HG03175 (cell line): Measurements from ENCODE around the gene DOHH.

Experiments
- ATAC-seq: cut with Tn5 transposase; IDR thresholded peaks from one replicate; pipeline ENCODE4 v1.9.1; 2021; ENCODE audit warnings: mild to moderate bottlenecking, moderate library complexity; ENCODE audit not compliant: unreplicated experiment

The DOHH gene

DNA sequence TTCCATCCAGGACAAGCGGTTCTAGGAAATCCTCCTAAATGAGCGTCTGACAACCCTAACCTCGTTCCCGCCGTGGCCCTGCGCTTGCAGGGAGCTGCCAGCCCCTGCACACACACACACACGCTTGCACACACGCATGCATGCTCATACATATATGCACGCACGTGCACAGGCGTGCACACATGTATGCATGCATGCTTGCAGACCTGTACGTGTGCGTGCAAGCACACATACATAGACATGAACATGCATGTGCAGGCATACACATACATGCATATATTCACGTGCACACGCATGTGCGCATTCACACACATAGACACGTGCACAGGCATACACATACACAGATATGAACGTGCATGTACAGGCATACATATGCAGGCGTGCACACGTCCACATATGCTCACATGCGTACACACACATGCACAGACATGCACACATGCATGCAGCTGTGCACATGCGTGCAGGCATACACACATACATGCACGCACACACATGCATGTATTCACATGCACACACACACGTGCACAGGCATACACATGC, 55.7 kb downstream of the DOHH start:
- no peak for ATAC-seq

DNA sequence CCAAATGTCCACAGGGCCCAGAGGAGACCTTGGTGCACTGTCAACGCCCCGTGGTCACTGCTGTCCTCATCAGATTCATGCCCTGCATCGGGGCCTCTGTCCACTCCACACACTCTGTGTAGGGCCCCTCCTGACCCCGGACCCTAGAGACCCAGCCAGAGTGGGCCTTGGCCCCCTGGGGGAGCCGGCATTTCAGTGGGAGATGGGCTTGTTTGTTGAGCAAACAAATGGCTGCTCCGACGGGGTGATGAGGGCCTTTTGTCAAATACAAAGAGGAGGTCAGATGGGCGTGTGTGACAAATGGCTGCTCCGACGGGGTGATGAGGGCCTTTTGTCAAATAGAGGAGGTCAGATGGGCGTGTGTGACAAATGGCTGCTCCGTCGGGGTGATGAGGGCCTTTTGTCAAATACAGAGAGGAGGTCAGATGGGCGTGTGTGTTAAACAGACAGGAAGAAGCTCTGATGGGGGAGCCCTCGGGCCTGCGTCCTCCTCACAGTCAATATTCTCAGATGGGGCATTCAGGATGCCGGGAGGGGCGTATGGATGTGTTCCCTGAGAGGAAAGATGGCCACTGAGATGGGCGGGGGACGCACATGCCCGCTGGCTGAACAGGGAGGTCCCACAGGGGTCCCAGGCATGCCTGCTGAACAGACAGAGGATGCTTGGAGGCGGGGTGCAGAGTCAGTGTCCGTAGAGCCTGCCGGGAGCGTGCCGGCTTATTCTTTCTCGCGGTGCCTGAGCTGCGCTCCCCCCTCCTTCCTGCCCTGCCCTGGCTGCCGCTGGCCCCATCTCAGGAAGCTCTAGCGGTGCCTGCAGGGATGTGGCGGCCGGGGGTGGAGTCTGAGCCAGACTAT, 56.4 kb downstream of the DOHH start:
- ATAC-seq, result no peak

GRCh38 chr19:3442487-3443071, 57.9 kb downstream of the DOHH start:
- ATAC-seq, result no peak

- ATAC-seq, result no peak
Observed at GRCh38 chr19:3441986-3442329, 58.5 kb downstream of the DOHH start.

- no peak for ATAC-seq
Observed at GRCh38 chr19:3441089-3441985, 59.1 kb downstream of the DOHH start.
